ENCODE results near the gene CDH23.

The CDH23 gene

GRCh38 chr10:71396084-71396710, 523 bp upstream of the CDH23 start:
- no peak for TF ChIP-seq CTCF (IDR thresholded peaks at IDR 0.05; ENCODE audit: borderline replicate concordance, insufficient read depth, low read depth, low read length)
- H3K4me3 ChIP-seq (ENCODE audit: low read depth, low read length) = no peak overlapping the region

GRCh38 chr10:71397296-71398212, 834 bp downstream of the CDH23 start:
- no peak for TF ChIP-seq CTCF (IDR thresholded peaks at IDR 0.05; ENCODE audit: borderline replicate concordance, insufficient read depth, low read depth, low read length)
- no peak overlapping the region for H3K4me3 ChIP-seq (ENCODE audit: low read depth, low read length)

GRCh38 chr10:71398976-71399375, 2.3 kb downstream of the CDH23 start:
- H3K4me3 ChIP-seq (ENCODE audit: low read depth, low read length) = no peak overlapping the region
- no peak for TF ChIP-seq CTCF (IDR thresholded peaks at IDR 0.05; ENCODE audit: borderline replicate concordance, insufficient read depth, low read depth, low read length)

- no peak overlapping the region for H3K4me3 ChIP-seq (ENCODE audit: low read depth, low read length)
- no peak for TF ChIP-seq CTCF (IDR thresholded peaks at IDR 0.05; ENCODE audit: borderline replicate concordance, insufficient read depth, low read depth, low read length)
Measured at GRCh38 chr10:71399946-71400345, 3.2 kb downstream of the CDH23 start.

- no peak for TF ChIP-seq CTCF (IDR thresholded peaks at IDR 0.05; ENCODE audit: borderline replicate concordance, insufficient read depth, low read depth, low read length)
Measured at GRCh38 chr10:71401056-71401455, 4.3 kb downstream of the CDH23 start.

GRCh38 chr10:71402005-71402404, 5.3 kb downstream of the CDH23 start:
- TF ChIP-seq CTCF (IDR thresholded peaks at IDR 0.05; ENCODE audit: borderline replicate concordance, insufficient read depth, low read depth, low read length) = no peak
- H3K4me3 ChIP-seq (ENCODE audit: low read depth, low read length) = no peak overlapping the region

More at GRCh38 chr10:71401056-71401455, 4.3 kb downstream of the CDH23 start:
- no peak overlapping the region for H3K4me3 ChIP-seq (ENCODE audit: low read depth, low read length)

Data from GM12875 (cell line).